OCI-LY3 (cell line): ENCODE data around the gene MAN2A2.

Source experiments
- CTCF ChIP-seq: fragments of 200-600, 300-600 bp; sonication (generic); IDR thresholded peaks from 2 replicates; pipeline ENCODE4 v1.5.1; 2014; ENCODE audit warnings: antibody characterized with exemption, low read length, low read depth
- EZH2phosphoT487 ChIP-seq: fragments of 200-600 bp; shearing (Covaris generic); IDR thresholded peaks from 2 replicates; pipeline ENCODE4 v1.6.1; 2018; ENCODE audit warnings: antibody characterized with exemption, mixed run types, low read depth

- TF ChIP-seq CTCF (no peak), EZH2phosphoT487 (no peak)
Observed at GRCh38 chr15:90947577-90948357, 44.7 kb downstream of the MAN2A2 start.
